GM12874 (cell line): ENCODE results near the gene ASCL1.

Experiments used
- TF ChIP-seq, protein P1 (sequence below): IDR thresholded peaks from 2 replicates; pipeline ENCODE4 v1.5.1; 2011; ENCODE audit warnings: low read depth, mild to moderate bottlenecking, control low read depth, low read length, moderate library complexity; ENCODE audit not compliant: insufficient read depth

Gene ASCL1

GRCh38 chr12:102939059-102939458 lies 18.4 kb upstream of the ASCL1 start:
- TF ChIP-seq, protein P1, sequence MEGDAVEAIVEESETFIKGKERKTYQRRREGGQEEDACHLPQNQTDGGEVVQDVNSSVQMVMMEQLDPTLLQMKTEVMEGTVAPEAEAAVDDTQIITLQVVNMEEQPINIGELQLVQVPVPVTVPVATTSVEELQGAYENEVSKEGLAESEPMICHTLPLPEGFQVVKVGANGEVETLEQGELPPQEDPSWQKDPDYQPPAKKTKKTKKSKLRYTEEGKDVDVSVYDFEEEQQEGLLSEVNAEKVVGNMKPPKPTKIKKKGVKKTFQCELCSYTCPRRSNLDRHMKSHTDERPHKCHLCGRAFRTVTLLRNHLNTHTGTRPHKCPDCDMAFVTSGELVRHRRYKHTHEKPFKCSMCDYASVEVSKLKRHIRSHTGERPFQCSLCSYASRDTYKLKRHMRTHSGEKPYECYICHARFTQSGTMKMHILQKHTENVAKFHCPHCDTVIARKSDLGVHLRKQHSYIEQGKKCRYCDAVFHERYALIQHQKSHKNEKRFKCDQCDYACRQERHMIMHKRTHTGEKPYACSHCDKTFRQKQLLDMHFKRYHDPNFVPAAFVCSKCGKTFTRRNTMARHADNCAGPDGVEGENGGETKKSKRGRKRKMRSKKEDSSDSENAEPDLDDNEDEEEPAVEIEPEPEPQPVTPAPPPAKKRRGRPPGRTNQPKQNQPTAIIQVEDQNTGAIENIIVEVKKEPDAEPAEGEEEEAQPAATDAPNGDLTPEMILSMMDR, result no peak

GRCh38 chr12:102939670-102940222 lies 17.7 kb upstream of the ASCL1 start:
- TF ChIP-seq, protein P1, result peak; percentile 45; the same call in 1 of the 2 replicates

GRCh38 chr12:102946042-102946441 lies 11.4 kb upstream of the ASCL1 start:
- TF ChIP-seq, protein P1, result no peak

- TF ChIP-seq, protein P1, result peak; percentile 86
These were observed 8.5 kb upstream of the ASCL1 start for GRCh38 chr12:102948941-102949352.

GRCh38 chr12:102950107-102950949 lies 7.1 kb upstream of the ASCL1 start:
- TF ChIP-seq, protein P1, result peak; percentile 43; the same call in 1 of the 2 replicates

- TF ChIP-seq, protein P1, result peak; percentile 7; the same call in 1 of the 2 replicates
These were observed 6.4 kb upstream of the ASCL1 start for GRCh38 chr12:102950950-102951619.

DNA sequence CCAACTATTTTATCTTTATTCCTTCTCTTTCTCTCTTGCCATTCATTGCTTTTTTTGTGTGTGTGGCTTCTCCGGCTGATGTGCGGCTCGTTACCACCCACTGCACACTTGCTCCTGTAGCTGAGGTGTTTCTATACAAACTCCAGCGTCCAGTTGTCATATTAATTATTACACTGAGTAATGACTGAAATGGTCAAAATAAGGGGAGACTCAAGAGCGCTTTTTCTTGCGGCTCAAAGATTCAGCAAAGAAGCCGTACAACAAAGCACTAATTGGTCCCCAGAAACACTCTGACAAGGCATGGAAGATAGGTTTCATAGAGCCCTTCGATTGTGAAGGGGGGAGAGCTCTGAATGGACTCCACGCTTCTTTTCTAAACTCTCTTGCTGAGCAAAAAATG lies 5.6 kb upstream of the ASCL1 start:
- TF ChIP-seq, protein P1, result no peak
